Stimulated activated CD4-positive, alpha-beta T cell treated with anti-CD3 and anti-CD28 coated beads, Interleukin-1b, Interleukin-23, amount 100 ng/mL, for 4 hours (primary cell): ENCODE results near the gene TNFSF13B.
"Not testable (repeated sequence)": the region's sequence is repeated elsewhere in the genome, so short reads cannot be mapped to it uniquely, and the experiment has no call there.

ENCODE experiments used
- DNase-seq, 2 donors: peaks; one replicate each; pipeline ENCODE4 v3.0.0-alpha.2; 2020; ENCODE audit warnings: low read depth in 2 of 2

TNFSF13B gene

DNA sequence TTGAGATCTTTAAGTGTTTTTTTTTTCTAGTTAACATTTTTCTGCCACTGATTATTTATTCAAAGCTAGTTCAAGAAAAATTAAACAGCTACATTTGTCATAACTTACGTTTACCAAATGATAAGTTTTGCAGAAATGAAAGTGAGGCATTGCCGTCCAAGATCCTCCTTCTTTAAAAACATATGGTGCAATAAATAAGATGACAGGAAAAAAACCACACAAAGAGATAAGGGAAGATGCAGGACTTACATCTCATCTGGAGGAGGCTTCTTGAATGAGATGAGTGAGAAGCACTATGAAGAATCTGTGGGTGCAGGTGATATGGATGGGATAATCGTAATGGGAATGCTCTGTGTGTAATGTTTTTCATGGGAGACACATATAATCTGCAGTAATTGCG, 12.4 kb downstream of the TNFSF13B start:
- no peak for DNase-seq

GRCh38 chr13:108283110-108283509, 13.6 kb downstream of the TNFSF13B start:
- DNase-seq = no peak

GRCh38 chr13:108288741-108289140, 19.2 kb downstream of the TNFSF13B start:
- no peak for DNase-seq

DNA sequence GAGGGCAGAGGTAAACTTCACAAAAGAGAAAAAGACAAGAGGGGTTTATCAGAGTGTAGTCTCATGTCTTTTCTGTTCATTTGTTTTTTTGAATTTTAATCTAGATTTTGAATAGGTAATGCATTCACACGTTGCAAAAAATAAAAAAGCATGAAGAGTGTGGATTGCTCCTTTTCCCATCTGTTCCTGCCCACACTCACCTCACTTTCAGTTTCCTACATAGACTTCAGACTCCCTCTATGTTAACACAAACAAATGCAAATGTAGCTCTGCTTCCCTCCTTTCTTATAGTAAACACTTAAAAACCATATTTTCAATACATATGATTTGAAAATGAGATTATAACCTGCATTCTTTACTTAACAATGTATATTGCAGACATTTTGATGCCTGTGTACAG, 20.3 kb downstream of the TNFSF13B start:
- no peak for DNase-seq

DNA sequence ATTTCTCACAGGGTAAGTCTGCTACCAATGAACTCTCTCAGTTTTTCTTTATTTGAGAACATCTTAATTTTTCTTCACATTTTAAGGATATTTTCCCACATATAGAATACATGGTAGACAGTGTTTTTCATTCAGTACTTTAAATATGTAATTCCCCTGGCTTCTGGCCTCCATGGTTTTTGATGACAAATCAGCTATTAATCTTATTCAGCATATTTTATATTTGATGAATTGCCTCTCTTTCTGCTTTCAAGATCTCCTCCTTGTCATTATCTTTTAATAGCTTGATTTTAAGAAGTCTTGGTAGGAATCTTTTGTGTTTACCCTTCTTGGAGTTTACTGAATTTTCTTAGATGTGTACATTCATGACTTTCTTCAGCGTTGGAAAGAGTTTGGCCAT, 27.6 kb downstream of the TNFSF13B start:
- no peak for DNase-seq

- DNase-seq = no peak
These were observed 32.8 kb downstream of the TNFSF13B start for GRCh38 chr13:108302279-108302678.

DNA sequence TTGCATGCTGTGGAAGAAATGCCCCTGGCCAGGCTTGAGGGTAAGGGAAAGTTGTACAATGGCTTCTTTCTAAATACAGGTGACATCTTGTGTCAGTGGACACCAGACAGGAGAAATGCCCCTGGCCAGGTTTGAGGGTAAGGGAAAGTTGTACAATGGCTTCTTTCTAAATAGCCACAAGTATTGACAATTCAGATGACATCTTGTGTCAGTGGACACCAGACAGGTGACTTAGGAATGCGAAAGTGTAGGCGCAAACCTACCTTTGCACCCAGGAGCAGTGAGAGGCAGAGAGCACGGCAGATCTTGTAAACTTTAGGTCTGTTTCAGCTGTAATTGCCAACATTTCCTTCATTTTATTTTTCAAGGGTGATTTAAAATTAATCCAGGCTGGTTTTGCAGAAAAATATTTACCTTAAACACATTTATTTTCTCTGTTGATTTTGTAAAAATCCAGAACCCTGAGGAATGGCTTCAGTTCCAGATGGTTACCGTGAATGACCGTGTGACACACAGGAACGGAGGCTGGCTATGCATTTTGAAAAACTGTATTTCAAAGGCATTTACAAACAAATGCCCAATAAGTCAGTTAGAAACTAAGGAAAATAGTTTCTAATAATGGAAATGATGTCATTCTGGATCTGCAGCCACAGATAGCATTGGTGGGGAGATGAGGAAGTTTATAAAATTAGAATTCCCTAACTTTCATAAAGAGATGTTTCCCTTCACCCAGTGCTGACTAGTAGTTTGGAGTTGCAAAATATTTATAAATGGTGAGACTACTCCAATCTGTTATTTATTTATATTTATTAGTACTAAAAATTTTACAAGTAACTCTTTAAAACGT, 34.9 kb downstream of the TNFSF13B start:
- no peak for DNase-seq

DNA sequence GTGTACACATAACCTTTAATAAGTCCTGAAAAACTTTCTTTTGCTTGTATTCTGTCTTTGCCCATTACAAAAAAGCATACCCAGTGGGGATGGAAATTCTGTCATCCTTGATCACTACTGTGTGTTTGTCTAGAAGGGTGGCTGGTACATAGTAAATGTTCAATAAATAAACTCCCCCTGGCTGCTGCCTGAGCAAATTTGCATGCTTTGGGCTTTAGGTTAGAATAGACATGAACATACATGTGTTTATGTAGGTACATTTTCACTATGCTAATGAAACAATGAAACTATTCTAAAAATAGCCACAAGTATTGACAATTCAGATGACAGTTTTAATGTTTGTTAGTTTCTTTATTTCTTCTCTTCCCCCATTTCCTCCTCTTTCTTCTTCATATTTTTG, 36.1 kb downstream of the TNFSF13B start:
- DNase-seq = no peak

- DNase-seq = no peak
These were observed 37.3 kb downstream of the TNFSF13B start for GRCh38 chr13:108306860-108307259.

GRCh38 chr13:108311596-108311995, 42.1 kb downstream of the TNFSF13B start:
- DNase-seq = not testable (repeated sequence)

- DNase-seq = no peak
These were observed 43.9 kb downstream of the TNFSF13B start for GRCh38 chr13:108313382-108313781.

DNA sequence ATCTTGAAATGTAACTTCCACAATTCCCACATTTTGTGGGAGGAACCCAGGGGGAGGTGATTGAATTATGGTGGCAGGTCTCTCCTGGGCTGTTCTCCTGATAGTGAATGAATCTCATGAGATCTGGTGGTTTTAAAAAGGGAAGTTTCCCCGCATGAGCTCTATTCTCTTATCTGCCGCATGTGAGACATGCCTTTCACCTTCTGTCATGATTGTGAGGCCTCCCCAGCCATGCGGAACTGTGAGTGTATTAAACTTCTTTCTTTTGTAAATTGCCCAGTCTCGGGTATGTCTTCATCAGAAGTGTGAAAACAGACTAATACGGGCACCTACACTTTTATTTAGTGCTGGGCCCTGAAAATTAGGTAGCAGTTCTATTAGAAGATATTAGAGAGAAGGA, 45.8 kb downstream of the TNFSF13B start:
- DNase-seq = no peak

GRCh38 chr13:108315991-108316390, 46.5 kb downstream of the TNFSF13B start:
- DNase-seq = no peak

DNA sequence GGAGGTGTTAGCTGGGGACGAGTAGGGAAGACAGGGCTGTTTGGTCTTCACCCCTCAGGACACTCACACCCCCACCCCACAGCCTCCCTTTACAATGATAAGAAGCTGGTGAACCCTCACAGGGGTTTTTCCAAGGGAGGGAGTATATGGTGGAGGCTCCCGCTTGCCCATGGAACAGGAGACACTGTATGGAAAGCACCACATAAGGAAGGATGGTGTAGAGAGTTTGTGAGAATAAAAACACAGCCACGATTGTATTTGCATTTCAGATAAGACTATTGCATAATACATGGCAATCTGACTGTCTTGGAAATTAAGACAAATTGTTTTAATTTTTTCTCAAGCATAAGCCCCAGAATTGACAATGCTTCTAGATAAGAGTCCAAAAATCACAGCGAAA, 46.9 kb downstream of the TNFSF13B start:
- no peak for DNase-seq

DNA sequence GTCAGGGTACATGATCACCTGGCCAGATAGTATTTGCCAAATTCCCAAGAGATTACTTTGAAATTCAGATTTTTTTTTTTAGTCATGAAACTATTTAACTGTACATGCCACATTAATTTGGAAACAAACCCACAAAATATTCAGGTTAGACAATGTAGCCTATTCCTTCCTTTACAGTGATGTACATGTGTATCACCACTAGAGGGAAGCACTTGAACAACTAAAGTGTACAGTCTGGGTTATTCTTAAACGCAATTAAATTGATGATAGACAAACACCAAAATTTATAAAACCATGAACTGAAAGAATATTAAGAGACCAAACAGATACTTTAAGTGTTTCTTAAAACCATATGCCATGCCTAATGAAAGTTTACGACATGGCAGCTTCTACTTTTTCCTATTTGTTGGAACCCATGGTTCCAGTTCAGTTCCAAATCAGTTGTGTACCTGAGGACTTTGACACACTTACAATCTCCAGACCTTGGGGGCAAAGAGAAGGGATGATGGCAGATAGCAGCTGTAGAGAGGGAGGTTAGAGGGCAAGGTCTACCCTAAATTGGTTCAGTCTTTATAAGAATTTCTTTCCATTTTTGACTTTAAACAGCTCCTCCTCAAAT, 52.8 kb downstream of the TNFSF13B start:
- DNase-seq = no peak

DNA sequence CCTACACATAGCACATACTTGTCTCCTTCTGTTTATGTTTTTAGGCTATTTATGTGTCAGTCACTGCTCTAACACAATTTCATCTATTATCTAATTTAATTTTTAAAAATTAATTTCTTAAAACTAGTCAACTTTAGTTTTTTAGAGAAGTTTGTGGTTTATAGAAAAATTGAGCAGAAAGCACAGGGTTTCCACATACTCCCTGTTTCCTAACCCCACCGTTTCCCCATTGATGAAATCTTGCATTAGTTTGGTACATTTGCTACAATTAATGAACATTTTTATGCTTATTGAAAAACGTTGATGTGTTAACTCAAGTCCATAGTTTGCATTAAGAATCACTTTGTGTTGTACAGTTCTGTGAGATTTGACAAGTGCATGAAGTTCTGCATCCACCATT, 53.5 kb downstream of the TNFSF13B start:
- DNase-seq = no peak

DNA sequence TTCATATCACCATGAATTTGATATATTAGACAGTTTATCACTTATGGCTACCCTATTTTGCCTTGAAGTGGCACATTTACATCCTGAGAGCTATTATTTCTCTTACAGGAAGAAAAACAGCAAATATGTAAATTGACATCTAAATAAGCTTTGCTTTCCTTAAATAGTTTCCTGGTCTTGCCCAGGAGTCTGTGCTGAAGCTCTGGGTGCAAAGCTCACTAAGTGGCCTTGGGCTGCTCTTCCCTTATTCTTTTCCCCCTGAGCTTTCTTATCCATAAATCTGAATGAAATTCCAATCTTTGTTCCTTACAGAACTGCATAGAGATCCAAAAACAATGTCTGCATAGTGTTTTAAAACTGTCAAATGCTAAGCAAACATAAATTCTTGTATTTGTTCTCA, 56.3 kb downstream of the TNFSF13B start:
- DNase-seq = no peak

DNA sequence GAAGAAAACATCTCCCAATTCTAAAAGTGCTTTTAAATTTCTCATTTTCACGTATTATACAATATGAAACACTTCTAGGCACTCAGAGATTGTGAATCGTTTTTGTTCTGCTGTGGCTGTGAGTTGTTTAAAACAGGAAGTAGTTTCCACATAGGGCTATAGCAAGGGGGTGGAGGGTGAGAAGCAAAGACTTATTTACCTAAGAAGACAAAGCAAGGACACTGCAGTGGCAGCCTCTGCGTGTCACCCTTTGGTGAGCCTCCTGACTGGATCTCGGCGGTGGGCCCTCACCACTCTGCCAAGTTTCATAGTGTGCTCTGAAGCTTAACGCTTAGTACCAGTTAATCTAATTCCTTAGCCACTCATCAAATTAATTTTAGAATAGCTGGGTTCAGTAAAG, 56.8 kb downstream of the TNFSF13B start:
- DNase-seq = no peak

DNA sequence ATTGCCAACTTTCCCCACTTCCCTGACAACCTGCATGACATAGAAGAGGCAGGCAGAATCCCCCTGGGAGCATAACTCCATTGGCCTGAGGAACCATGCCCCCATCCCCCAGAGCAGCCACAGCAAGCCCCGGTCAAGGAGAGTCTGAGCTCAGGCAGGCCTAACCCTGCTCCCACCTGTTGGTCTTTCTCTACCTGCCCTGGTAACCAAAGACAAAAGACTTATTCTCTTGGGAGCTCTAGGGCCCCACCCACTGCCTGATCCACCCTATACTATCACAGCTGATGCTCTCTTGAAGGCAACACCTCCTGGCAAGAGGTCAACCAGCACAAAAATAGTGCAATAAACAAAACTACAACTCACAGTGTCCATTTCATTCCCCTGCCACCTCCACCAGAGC, 59.3 kb downstream of the TNFSF13B start:
- no peak for DNase-seq

GRCh38 chr13:108332791-108333190, 63.3 kb downstream of the TNFSF13B start:
- DNase-seq = no peak

DNA sequence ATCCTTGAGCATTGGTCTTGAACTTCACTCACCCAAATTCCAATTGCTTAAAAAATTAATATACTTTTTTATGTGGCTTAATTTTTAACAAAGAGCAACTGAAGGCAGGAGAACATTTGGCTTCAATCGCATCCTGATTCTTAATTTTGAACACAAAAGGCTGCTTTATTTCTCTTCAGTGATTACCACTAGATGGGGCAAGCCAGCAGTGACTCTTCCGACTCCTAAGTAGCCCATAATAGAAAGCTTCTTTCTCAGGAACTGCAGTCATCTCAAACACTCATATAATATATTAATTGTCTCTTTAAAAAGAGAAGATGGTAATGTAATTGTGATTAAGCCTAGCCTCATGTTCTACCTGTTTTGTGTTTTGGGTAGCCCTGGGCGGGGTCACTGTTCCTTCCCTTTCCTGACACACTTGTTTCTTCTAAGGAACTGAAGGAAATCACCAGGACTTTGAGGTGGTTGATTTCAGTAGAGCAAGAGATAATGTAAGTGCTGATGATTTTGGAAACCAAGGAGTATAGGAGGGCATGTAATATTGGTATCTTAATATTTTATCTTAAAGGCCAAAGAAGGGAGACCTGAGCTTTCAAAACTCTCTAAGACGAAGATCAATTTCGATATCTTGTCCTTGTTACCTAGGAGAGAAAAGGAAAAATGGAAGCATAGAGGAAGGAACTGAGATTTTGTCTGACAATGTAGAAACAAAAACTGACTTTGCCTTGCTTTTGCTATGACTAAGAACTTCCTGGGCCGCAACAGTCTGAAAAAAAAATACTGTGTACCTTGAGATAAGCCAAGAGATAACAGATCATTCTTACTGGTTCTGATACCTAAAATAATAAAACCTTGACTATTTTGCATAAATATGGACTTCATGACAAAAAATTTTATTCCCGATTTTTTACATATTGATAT, 73.1 kb downstream of the TNFSF13B start:
- DNase-seq = no peak

DNA sequence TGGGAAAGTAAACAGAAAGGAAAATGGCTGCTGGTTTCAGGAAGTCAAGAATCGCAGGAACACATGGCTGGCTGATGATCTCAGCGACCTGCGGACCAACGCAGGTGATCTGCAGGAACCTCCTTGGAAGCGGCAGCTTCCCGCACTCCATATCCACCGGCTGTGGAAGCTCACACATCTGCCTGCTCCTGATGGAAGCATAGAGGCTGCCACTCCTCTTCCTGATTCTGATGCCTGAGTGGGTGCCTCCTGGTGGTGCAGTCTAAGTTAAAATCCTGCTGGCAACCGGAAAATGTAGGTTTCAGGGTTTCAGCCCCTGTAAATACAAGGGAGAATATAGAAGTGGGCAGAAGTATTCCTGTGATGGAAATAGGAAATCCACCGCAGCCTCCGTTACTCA, 75.5 kb downstream of the TNFSF13B start:
- no peak for DNase-seq
